NCI-H82 (cell line): ENCODE data around the gene FLOT2.
"Not testable (repeated sequence)": the region's sequence is repeated elsewhere in the genome, so short reads cannot be mapped to it uniquely, and the experiment has no call there.

Experiments
- DNase-seq: peaks from one replicate; lab custom pipeline; 2025; lab: John Stamatoyannopoulos, UW

FLOT2 gene

GRCh38 chr17:28873839-28874238, 23.7 kb downstream of the FLOT2 start:
- no peak for DNase-seq

- peak; percentile 81 for DNase-seq
Observed at GRCh38 chr17:28871056-28871579, 26.4 kb downstream of the FLOT2 start.

GRCh38 chr17:28867276-28867675, 30.3 kb downstream of the FLOT2 start:
- DNase-seq = peak; percentile 71

GRCh38 chr17:28865946-28866752, 31.4 kb downstream of the FLOT2 start:
- DNase-seq = no peak

- DNase-seq = no peak
Observed at GRCh38 chr17:28864991-28865849, 32.3 kb downstream of the FLOT2 start.

GRCh38 chr17:28863953-28864352, 33.6 kb downstream of the FLOT2 start:
- DNase-seq = no peak

GRCh38 chr17:28862561-28862960, 35.0 kb downstream of the FLOT2 start:
- DNase-seq = no peak

GRCh38 chr17:28861393-28862203, 35.9 kb downstream of the FLOT2 start:
- DNase-seq = no peak

GRCh38 chr17:28860363-28860808, 37.1 kb downstream of the FLOT2 start:
- no peak for DNase-seq

- DNase-seq = no peak
Observed at GRCh38 chr17:28858801-28859355, 38.7 kb downstream of the FLOT2 start.

GRCh38 chr17:28857905-28858800, 39.4 kb downstream of the FLOT2 start:
- no peak for DNase-seq

- DNase-seq = no peak
Observed at GRCh38 chr17:28856028-28856574, 41.4 kb downstream of the FLOT2 start.

- no peak for DNase-seq
Observed at GRCh38 chr17:28855336-28855679, 42.2 kb downstream of the FLOT2 start.

GRCh38 chr17:28854457-28855335, 42.8 kb downstream of the FLOT2 start, which contains the start of gene ERAL1:
Gene ERAL1 (plus strand): TSS chr17:28855016. CDS start chr17:28855035, 19 bp downstream.
- DNase-seq = peak; percentile 97

- no peak for DNase-seq
Observed at GRCh38 chr17:28853295-28853694, 44.2 kb downstream of the FLOT2 start.

GRCh38 chr17:28849281-28849680, 48.3 kb downstream of the FLOT2 start:
- no peak for DNase-seq

GRCh38 chr17:28848667-28849066, 48.9 kb downstream of the FLOT2 start:
- DNase-seq = peak; percentile 74

- DNase-seq = not testable (repeated sequence)
Observed at GRCh38 chr17:28846699-28847098, 50.8 kb downstream of the FLOT2 start.

- no peak for DNase-seq
Observed at GRCh38 chr17:28846231-28846630, 51.3 kb downstream of the FLOT2 start.
